DMS 273 (cell line): ENCODE results near the gene SLC38A1.
"Not testable (repeated sequence)": the region's sequence is repeated elsewhere in the genome, so short reads cannot be mapped to it uniquely, and the experiment has no call there.

Experiments used
- DNase-seq: peaks from one replicate; lab custom pipeline; 2025; ENCODE audit not compliant: unreplicated experiment; lab: John Stamatoyannopoulos, UW

Gene SLC38A1

DNA sequence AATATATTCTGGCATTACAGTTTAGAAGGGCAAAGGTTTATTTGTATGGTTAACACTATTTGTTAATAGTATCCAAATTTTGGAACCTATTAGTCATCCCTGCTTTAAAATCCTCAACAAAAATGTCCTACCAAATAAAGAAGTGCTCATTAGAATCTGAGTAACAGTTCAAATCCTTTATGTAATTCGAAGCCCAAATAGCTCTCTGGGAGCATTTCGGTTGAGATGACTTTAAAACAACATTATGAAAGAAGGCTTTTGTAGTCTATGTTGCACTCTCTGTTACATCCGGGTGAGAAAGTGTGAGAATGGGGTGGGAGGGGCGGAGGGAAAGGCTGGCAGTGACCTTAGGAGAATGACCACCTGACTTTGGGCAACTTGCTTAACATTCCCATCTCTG, 59.7 kb downstream of the SLC38A1 start:
- DNase-seq = no peak

DNA sequence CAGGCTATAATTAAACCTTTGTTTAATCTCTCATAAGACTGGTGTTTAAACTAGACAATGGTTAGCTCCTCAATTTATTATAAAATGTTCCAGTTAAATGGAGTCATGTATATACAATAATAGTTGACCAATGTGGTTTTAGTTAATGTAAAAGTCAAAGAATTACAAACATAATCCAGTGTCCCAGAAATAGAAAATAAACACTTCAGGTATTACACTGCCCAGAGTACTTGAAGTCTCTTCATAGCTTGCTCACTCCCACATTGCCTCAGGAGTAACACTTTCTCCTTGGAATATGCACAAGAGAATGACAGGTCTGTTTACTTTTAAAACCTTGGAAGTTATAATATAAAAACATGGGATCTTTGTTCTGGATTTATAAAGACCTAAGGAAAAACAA, 60.5 kb downstream of the SLC38A1 start:
- no peak for DNase-seq

DNA sequence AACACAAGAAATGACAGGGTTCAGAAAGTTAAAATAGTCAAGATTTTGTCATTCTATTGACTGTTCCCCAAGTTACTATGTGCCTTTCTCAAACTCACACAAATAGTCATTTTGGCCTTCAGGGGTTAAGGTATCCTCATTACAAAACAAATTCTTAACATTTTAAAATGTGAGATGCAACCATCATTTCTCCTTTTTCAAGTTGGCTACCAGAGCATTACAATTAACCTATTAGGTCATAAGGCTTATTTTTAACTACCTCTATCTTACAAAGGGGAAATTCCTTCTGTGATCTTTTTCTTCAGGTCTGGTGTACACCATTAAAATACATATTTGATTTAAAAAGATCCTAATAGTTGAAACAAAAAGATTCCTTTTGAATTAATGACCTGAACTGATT, 61.2 kb downstream of the SLC38A1 start:
- DNase-seq = no peak

DNA sequence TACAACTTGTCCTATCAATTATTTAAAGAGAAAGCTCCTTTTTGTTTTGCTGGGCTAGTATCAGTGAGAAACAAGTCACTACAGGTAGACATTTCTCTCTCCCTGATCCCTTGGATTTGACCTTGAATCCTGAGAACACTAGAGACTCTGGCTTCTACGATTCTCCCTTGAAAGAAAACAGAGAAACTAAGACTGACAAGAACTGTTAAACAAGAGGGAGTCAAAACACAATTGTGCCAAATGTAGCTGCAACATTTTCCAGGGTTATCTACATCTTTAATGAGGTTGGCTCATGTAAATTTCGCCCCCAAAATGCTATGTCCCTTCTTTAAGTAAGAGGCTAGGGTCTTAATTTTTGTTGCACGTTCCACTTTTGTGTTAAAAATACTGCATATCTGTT, 62.4 kb downstream of the SLC38A1 start:
- no peak for DNase-seq

DNA sequence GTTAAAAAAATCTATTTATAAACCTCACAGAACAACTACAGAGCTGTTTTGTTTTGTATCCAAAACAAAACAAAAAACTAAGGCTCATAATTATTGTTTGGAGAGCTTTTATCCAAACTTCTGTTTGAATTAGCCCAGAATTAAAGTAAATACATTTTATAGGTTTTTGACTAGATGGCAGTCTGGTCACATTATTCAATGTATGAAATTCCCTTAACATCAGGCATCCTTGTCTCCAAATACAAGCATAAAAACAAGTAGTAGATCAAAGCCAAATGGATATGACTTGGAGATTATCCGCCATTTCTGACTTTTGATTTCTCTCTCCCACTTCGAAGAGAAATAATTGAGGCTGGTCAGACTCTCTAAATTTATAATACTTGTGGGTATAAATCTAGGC, 63.5 kb downstream of the SLC38A1 start:
- DNase-seq = no peak

DNA sequence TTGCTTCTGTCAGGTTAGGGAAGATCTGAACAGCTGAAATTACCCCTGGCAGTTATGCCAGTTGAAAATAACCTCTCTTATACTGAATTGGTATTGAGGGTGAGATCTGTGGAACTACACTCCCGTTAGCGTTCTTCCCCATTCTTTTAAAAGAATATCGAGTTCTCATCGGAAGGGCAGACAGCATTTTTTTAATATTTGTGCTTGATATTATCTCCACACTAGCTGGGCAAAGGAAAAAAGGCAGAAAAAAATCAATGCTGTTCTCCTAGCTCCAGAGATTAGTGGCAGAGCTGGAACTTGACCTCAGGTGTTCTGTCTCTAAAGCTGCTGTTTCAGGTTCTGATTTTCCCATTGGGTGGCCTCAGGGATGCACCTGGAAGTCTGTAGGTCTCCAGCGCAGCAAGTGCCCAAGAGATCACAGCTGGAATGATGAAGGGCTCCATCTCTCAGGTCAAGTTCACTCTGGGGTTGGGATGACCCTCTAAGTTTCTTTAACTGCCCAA, 67.5 kb downstream of the SLC38A1 start:
- no peak for DNase-seq

DNA sequence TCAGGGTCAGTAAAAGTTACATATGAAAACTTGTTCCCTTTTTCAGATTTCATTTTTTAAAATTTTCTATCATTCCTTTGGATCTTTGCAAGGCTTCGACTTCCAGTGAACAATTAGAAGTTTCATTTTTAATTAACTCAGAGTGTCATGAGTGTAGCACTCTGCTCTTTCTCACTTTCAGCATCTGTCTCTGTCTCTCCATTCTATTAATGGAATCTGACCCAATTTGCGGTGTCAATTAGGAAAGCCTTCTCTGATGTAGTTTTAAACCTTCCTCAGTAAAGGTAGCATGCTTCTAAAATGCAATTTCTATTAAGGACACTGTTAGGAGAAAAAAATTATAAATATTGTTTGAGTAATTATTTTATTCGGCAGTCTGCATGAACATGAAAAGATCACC, 68.3 kb downstream of the SLC38A1 start:
- no peak for DNase-seq

DNA sequence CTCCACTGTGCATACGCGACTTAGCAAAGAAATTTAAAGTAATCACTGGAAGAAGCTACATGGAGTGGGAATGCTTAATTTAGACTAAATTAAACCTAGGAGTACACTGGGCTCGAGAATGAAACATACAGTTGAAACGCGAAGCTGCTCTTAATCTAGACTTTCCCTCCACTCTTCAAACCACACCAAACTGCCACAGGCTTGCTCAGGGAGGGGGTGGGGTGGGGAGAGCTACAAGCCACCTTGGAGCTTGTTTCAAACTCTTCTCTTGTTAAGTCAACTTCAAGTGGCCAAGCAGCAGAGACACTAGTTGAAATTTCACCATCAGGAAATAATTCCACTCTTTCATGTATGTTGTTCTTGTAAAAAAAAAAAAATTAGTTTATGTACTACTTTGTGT, 69.9 kb downstream of the SLC38A1 start:
- no peak for DNase-seq

DNA sequence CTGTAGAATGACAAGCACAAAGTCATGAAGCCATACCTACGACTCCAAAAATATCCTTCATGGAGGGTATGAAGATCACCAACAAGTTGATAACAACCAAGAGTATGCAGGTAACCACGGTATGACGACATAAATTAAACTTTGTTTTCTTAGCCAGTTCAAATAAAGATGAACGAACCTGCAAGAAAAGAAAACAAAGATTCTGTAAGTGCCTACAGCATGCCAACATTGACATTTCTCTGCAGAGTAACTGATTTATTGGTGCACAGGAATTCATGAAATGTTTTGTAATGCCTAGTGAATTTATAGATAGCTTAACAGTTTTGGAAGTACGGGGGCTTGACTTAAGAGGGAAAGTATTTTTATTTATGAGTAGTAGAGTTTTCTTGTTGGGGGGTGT, 71.0 kb downstream of the SLC38A1 start:
- no peak for DNase-seq

DNA sequence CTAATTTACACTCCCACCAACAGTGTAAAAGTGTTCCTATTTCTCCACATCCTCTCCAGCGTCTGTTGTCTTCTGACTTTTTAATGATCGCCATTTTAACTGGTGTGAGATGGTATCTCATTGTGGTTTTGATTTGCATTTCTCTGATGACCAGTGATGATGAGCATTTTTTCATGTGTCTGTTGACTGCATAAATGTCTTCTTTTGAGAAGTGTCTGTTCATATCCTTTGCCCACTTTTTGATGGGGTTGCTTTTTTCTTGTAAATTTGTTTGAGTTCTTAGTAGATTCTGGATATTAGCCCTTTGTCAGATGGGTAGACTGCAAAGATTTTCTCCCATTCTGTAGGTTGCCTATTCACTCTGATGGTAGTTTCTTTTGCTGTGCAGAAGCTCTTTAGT, 78.3 kb downstream of the SLC38A1 start:
- not testable (repeated sequence) for DNase-seq

DNA sequence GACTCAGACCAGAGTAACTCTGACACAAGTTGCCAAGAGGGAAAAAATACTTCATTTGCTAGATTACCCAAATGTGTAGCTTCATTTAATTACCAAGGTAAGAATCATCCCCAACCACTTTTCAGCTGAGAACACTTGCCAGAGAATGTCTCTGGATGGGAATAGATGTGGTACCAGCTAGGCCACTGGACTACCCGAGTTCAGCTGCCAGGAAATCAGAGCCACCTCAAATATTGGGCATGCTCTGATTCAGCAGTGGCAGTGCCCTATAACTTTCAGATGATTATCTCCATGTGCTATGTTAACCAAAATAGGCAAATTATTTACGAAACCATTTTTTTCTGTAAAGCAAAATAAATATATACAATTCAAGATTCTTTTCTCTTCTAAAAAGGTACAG, 80.7 kb downstream of the SLC38A1 start:
- no peak for DNase-seq

DNA sequence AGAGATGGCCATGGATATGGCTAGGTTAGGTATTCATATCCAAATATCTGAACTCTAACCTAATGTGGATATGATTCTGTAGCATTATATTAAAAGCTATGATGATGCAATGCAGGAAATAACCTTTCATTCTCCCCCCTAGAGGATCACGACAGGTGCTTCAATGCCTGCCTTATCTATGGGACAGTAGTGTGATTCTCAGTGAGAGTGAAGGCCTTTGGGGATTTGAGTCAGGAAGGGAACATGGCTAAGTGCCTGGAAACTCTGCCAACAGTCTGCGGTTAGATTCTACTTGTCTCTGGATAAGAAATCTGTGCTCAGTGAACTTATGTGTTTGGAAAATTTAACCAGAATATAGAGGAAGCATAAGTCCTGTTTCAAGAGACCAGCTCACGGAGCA, 81.8 kb downstream of the SLC38A1 start:
- peak; percentile 6 for DNase-seq

DNA sequence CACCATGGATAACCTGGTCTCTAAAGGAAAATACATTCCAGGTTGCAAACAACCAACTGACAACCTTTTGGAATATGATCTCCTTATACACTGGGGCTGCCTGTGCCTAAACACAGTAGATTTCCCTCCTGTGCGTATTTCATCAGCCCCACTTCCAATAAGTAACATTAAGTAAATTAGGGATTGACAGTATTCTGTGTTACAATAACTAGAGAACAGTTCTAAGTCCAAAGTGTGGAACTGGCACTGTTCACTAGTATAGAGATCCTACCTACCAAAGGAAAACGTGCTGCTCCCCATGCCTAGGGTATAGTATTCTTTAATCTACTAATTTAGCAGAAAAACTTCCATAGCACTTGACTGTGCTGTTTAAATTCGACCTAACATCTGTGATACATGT, 82.8 kb downstream of the SLC38A1 start:
- no peak for DNase-seq

DNA sequence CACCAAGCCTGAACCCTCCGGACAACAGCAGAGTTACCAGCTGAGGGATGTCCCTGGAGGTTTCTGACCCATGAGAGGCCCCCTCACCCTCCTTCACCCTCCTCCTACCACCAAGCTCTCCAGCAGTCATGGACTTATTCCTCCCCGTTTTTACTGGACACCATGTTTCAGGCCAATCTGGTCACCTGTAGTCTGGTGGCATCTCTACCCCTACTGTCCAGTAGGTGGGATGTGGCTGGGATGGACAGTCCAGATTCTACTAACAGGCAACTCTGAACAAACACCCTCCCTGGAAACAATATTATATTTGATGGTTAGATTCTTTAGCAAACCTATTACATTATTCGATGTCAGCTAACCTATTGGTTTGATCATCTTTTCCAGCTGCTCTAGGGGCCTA, 83.2 kb downstream of the SLC38A1 start:
- no peak for DNase-seq

DNA sequence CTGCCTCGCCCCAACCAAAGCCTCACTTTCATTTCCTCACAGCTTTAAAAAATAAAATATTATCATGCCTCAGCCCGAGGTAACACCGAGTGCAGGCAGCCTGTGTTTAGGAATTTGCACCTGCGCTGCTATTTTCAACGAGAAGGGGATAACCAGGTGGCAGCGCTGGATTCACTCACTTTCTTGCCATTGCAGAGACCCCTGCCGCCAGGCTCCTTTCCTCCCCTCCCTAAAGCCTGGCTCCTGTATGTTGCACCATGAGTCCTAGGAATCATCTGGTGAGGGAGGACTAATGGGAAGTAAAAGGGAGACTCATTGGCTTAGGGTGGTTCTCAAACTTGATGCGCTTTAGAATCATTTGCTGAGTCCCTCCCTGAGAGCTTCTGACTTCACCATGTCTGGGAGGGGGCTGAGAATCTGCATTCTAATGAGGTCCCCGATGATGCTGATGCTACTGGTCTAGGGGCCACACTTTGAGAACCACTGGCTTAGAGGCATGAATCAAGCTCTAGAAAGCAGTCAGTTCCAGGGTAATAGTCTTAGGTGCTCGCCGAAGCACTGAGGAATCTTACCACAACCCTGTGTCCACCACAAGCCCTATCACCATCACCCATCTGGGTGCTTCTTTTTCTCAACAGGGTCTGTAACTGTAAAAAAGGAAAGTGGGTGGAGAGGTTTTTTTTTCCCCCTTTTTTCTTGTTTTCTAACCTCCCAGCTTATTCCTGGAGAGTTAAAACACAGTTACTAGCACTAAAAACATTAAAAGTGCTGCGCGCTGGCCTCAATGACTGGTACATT, 83.8 kb downstream of the SLC38A1 start:
- DNase-seq = no peak

DNA sequence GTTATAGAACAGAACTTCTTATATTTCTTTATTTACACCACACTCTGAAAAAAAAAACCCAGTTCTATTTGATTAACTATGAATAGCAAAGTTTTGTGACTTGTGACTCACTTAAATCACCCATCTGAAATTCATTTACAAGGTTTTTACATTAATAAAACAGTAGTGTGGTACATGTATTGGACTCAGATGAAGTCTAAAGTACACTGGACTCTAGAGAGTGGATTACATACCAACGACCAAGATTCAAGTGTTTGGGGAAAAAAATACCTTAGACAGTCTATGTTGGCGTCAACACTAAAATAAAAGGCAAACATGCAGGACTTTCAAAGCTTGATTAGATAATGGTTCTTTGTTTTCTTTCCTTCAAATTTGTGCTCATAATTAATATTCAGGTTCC, 85.7 kb downstream of the SLC38A1 start:
- no peak for DNase-seq

DNA sequence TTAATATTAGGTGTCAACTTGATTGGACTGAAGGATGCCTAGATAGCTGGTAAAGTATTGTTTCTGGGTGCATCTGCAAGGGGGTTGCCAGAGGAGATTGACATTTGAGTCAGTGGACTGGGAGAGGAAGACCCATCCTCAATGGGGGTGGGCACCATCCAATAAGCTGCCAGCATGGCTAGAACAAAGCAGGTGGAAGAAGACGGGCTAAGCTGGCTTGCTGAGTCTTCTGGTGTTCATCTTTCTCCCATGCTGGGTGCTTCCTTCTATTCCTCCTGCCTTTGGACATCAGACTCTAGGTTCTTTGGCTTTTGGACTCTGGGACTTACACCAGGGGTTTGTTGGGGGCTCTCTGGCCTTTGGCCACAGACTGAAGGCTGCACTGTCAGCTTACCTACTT, 87.4 kb downstream of the SLC38A1 start:
- DNase-seq = no peak

DNA sequence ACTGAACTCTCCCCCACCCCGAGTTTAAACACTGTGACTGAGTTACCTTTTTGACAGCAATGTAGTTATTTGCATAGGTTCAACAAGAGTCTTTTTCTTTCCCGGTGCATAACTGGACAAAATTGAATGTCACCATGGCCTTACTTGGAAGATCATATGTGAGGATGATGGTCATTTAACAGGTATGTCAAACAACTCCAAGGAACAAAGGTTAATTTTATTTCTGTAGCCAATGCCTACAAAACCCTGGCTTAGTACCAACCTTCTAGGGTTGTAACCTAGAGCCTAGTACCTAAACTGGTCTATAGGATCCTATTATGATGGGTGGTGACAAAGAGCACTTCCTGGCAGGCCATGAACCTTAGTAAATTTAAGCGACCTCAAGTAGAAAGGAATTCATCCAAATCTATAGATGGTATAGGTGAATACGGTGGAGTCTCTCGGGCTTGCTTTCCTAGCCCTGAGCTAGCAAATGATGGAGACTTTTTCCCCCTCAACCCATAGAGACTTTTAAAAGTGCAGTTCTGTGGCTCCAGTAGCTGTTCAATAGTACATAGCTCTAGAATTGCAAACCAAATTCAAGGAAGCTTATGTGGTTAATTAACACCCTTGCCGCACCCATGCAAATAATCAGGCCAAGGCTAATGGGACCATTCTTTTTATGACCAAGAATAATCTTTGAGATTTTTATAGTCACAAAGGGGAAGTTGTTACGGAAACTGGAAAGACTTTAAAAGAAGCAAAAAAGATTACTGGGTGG, 89.0 kb downstream of the SLC38A1 start:
- DNase-seq = no peak

DNA sequence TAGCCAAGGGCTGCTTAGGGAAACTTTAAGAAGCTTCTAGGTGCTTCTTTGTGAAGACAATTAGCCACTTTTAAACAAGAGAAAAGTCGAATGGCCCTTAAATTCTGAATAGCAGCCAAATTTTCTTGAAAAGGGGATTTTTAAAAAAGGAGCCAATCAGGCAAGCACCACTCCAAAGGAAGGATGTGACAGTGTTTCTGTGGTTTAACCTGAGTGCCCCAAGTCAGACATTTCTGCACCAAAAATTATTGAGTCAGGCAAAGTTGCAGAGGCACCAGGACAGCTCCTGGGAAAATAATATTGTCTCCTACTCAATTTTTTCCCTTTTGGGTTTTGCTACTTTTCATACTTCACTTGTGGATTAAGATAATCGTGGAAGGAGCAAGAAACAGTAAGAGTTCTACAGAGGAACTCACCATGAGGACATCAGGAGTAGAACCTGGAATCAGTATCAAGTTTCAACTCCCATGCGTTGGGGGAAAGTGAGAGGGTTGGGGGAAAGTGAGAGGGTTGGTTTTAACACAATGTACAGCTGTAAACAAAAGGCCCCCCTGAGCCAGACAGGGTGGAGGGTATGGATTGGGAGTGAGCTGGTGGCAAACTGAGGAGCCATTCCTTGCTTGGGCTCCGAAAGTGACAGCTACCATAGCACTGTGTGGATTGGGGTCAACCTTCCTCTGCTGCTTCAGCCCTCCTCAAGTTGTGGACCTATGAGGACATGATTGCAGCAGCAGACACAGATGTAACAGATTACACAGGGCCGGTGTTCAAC, 90.8 kb downstream of the SLC38A1 start:
- no peak for DNase-seq

DNA sequence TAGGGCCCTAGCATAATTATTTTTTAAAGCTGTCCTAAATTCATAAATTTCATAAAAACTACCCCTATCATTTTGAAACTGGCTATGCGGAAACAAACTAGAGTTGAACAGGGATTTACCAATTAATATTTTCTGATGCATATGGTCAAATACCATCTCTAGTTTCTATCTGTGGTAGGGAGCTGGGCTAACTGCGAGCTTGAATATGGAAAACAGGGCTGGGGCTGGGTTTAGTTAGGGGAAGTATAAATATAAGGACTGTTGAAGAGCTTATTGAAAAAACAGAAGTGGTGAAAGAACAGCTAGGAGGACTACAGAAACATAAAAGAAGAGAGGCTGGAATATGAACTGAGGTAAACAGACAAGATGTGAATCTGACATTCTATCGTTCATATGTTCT, 91.8 kb downstream of the SLC38A1 start:
- DNase-seq = no peak

DNA sequence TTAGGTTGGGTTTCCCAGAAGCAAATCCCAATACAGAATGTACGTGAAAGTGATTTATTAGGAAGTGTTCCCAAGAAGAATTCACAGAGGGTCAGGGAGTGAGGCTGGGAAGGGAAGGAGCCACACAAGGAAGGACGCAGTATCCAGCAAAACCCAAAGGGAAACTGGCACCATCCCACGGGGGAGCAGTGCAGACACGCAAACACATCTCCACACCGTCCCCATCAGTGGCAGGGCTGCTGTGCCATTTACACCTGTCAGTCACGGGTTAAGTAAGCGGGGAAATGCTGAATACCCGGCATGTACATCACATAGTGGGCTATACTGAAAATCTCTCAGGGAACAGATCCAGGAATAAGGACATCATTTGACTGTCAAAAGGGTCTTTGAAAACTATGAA, 93.9 kb downstream of the SLC38A1 start:
- no peak for DNase-seq
